Measurements from ENCODE around the gene MYOD1.

MYOD1 gene

GRCh38 chr11:17771415-17771814 is 52.0 kb downstream of the MYOD1 start:
- DNase-seq: no peak

Data from fibroblast of skin of scalp (primary cell).